ENCODE results near the gene FAM174B. TPM values are rescaled to one million over a fixed set of nuclear protein-coding genes. Genes with fewer than 3 reads are reported as not detected.

FAM174B gene
- total RNA-seq, 2 experiments from 2014 or later = 3.4 to 3.6 TPM

DNA sequence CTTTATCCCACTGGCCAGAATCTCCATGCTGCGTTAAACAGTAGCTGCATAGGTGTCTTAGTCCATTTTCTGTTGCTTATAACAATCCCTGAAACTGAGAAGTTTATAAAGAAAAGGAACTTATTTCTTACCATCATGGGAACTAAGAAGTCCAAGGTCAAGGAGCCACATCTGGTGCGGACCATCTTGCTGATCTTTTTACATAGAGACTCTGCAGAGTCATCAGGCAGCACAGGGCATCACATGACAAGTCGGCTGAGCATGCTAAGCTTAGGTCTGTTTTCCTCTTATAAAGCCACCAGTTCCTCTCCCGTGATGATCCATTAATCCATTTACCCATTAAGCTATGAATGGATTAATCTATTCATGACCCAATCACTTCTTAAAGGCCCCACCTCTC lies 22.4 kb upstream of the FAM174B start:
- ChIA-PET POLR2A (no interaction called here), CTCF (no interaction called here)
- H3K4me1 Mint-ChIP-seq (ENCODE audit: low read depth) = no peaks in the 10 kb centered on the region
- no peaks in the 10 kb centered on the region for H3K9me3 ChIP-seq (ENCODE audit: control insufficient read depth in 1 of 2, insufficient read depth in 1 of 2, low read length in 2 of 2)
- no peak overlapping the region for H3K27ac ChIP-seq (ENCODE audit: low read depth in 1 of 2, low read length in 2 of 2)
- H3K27ac Mint-ChIP-seq = no peak overlapping the region
- H3K4me1 ChIP-seq (ENCODE audit: insufficient read depth, low read length) = no peaks in the 10 kb centered on the region
- H3K27me3 Mint-ChIP-seq = peaks cover 22% of the 10 kb centered on the region
- ATAC-seq (ENCODE audit: poor library complexity) = no peak
- H3K36me3 Mint-ChIP-seq (ENCODE audit: low read depth) = no peaks in the 10 kb centered on the region
- H3K27me3 ChIP-seq (ENCODE audit: control insufficient read depth in 1 of 2, insufficient read depth in 2 of 2, low read length in 2 of 2) = peaks cover 0 to 2% of the 10 kb centered on the region in 2 experiments
- no peaks in the 10 kb centered on the region for H3K36me3 ChIP-seq (ENCODE audit: insufficient read depth, low read length)
- no peak for TF ChIP-seq CTCF (IDR thresholded peaks at IDR 0.05)
- DNase-seq = no peak
- intact Hi-C loops (cut with DNase I, micrococcal nuclease) = no loop called here
- no peak overlapping the region for H3K4me3 ChIP-seq (ENCODE audit: low read length)
- no peak overlapping the region for H3K4me3 Mint-ChIP-seq
- peaks cover 2% of the 10 kb centered on the region for H3K9me3 Mint-ChIP-seq

GRCh38 chr15:92676561-92676960 lies 21.0 kb upstream of the FAM174B start:
- Mint-ChIP-seq H3K27ac (no peak overlapping the region), H3K4me1 (ENCODE audit: low read depth) (no peaks in the 10 kb centered on the region), H3K27me3 (peaks cover 19% of the 10 kb centered on the region), H3K36me3 (ENCODE audit: low read depth) (no peaks in the 10 kb centered on the region), H3K9me3 (peaks cover 2% of the 10 kb centered on the region), H3K4me3 (no peak overlapping the region)
- DNase-seq = no peak
- intact Hi-C loops (cut with DNase I, micrococcal nuclease) = no loop called here
- Histone ChIP-seq H3K9me3 (ENCODE audit: control insufficient read depth in 1 of 2, insufficient read depth in 1 of 2, low read length in 2 of 2) (no peaks in the 10 kb centered on the region), H3K27ac (ENCODE audit: low read depth in 1 of 2, low read length in 2 of 2) (no peak overlapping the region), H3K27me3 (ENCODE audit: control insufficient read depth in 1 of 2, insufficient read depth in 2 of 2, low read length in 2 of 2) (peaks cover 0 to 2% of the 10 kb centered on the region in 2 experiments), H3K4me1 (ENCODE audit: insufficient read depth, low read length) (no peaks in the 10 kb centered on the region), H3K4me3 (ENCODE audit: low read length) (no peak overlapping the region), H3K36me3 (ENCODE audit: insufficient read depth, low read length) (no peaks in the 10 kb centered on the region)
- ATAC-seq (ENCODE audit: poor library complexity) = no peak
- no peak for TF ChIP-seq CTCF (IDR thresholded peaks at IDR 0.05)
- CTCF ChIA-PET = no interaction called here
- POLR2A ChIA-PET = no interaction called here

GRCh38 chr15:92675485-92675884 lies 19.9 kb upstream of the FAM174B start:
- Histone ChIP-seq H3K4me3 (ENCODE audit: low read length) (no peak overlapping the region), H3K27ac (ENCODE audit: low read depth in 1 of 2, low read length in 2 of 2) (no peak overlapping the region), H3K27me3 (ENCODE audit: control insufficient read depth in 1 of 2, insufficient read depth in 2 of 2, low read length in 2 of 2) (peaks cover 0 to 2% of the 10 kb centered on the region in 2 experiments), H3K4me1 (ENCODE audit: insufficient read depth, low read length) (no peaks in the 10 kb centered on the region), H3K9me3 (ENCODE audit: control insufficient read depth in 1 of 2, insufficient read depth in 1 of 2, low read length in 2 of 2) (no peaks in the 10 kb centered on the region), H3K36me3 (ENCODE audit: insufficient read depth, low read length) (no peaks in the 10 kb centered on the region)
- peaks cover 2% of the 10 kb centered on the region for H3K9me3 Mint-ChIP-seq
- no peak overlapping the region for H3K4me3 Mint-ChIP-seq
- H3K4me1 Mint-ChIP-seq (ENCODE audit: low read depth) = no peaks in the 10 kb centered on the region
- no peak overlapping the region for H3K27ac Mint-ChIP-seq
- ATAC-seq (ENCODE audit: poor library complexity) = no peak
- H3K36me3 Mint-ChIP-seq (ENCODE audit: low read depth) = no peaks in the 10 kb centered on the region
- intact Hi-C loops (cut with DNase I, micrococcal nuclease) = no loop called here
- ChIA-PET POLR2A (no interaction called here), CTCF (no interaction called here)
- TF ChIP-seq CTCF (IDR thresholded peaks at IDR 0.05) = no peak
- peaks cover 19% of the 10 kb centered on the region for H3K27me3 Mint-ChIP-seq
- no peak for DNase-seq

All from CD4-positive, alpha-beta T cell (primary cell).